NCI-H2196 treated with DMSO at 0.1 percent for 48 hours (cell line): ENCODE data around the gene FAM227B.
"Not testable (repeated sequence)": the region's sequence is repeated elsewhere in the genome, so short reads cannot be mapped to it uniquely, and the experiment has no call there.

Experiments
- DNase-seq: peaks from one replicate; lab custom pipeline; 2025; ENCODE audit not compliant: unreplicated experiment; lab: John Stamatoyannopoulos, UW

Gene FAM227B

DNA sequence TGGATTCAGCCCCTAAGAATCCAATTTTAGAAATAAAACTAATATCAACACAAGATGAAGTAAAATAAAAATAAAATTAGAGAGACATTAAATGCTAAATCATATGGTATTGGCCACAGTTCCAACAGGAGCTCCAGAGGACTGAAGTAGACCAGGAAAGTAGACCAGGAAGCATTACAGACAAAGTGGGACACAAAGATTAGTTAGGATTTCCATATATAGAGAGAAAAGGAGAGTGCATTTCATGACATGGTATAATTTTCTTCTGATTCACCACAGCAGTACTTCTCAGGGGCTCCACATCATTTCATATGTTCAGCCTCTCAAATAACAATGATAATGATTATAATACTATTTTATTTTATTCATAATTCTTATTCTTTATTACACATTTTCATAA, 179.3 kb downstream of the FAM227B start:
- no peak for DNase-seq

DNA sequence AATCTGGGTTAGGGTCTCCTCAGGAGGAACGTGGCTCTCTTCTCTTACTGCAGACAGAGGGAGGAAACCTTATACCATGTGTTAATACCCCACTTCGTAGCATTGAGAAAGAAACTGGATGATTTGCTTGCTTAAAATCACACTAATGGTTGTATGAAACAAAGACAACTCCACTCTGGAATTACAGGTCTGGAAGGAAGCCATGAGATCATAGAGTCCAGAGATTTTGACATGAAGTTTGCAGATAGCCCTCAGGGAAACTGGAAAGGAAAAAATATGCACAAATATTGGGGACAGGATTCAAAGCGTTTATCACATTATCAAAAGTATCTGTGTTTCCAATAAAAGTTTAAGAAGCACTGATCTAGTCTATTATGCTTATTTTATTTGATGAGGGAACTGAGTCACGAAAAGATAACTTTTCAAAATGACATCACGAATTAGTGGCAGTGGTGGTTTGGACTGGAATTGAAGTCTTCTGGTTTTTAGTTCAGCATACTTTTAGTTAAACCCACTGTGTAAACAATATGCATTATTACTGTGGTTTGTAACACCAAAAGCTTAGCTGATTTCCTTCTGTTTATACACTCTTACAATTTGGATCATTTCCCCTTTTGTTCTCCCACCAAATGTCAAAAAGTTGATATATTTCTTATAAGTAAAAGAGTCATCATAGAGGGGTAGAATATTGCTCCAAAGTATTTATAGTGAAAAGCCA, 180.8 kb downstream of the FAM227B start:
- DNase-seq, result no peak

DNA sequence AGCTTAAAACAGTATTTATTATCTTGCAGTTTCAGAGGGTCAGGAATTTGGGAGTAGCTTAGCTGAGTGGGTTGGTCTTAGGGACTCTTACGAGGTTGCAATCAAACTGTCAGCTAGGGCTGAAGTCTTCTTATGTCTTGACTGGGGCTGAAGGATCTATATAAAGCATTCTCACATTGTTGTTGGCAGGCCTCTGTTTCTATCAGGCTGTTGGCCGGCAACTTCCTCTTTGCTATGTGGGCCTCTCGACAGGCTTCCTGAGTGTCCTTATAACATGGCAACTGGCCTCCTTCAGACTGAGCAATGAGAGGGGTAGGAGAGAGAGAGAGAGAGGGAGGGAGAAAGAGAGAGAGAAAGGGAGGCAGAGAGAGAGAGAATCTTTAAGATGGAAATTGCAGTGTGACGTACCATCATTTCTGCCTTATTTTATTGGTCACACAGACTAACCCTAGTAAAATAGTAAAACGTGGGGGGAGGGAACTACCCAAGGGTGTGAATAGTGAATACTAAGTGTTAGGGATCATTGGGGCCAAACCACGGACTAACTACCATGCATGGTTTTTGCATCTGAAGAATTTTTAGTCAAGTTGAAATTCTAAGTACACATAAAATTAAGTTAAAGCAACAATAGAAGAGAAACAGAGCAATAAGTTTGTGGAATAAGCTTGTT, 181.5 kb downstream of the FAM227B start:
- no peak for DNase-seq

DNA sequence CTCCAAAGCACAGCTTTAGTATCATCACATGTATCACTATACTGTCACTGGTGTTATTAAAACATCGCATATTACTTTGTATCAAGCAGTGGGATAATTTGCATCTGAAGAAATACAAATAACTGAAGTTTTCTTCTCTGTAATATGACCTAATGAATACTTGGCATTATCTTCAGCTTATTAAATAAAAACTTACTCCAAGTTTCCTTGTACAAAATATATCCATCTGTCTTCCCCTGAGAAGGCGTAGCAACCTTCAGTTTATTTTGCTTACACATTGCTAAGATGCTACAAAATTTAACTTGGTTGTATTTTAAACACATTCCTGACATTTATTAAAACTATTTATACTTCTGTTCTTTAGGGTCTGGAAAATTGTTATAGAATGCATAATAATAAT, 183.9 kb downstream of the FAM227B start:
- no peak for DNase-seq

DNA sequence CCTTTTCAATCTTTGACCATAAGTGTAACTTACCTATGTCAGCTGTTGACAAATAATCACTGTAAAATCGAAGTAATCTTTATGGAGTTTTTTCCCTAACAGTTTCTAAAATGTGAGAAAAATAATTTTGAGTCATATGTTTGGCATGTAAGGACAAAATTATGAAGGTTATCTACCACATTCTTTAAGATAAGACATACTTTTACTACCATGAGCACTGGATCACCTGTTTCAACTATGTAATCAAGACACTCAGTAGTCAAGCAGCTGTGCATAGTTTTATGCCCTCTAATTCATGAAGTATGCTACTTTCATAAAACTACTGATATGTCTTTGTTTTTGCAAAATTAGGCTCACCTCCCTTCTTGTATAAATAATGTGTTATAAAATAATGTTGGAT, 185.4 kb downstream of the FAM227B start:
- DNase-seq, result no peak

DNA sequence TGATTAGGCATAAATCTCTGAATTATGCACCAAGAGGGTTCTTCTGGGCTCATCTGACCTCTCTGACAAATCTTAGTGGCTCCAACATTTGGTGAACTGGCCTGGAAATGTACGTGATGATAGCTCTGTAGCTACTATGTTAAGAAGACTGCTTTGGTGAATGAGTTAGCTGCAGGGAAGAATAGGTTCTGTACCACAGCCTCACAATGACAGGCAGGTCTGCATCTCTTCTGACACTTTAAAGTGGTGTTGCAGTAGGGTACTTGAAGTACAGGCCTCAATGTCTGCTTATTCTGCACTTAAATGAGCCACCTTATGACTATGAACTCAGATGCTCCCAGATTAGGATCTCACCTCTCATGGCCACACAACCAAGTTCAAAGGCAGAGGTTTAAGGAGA, 190.6 kb downstream of the FAM227B start:
- no peak for DNase-seq

DNA sequence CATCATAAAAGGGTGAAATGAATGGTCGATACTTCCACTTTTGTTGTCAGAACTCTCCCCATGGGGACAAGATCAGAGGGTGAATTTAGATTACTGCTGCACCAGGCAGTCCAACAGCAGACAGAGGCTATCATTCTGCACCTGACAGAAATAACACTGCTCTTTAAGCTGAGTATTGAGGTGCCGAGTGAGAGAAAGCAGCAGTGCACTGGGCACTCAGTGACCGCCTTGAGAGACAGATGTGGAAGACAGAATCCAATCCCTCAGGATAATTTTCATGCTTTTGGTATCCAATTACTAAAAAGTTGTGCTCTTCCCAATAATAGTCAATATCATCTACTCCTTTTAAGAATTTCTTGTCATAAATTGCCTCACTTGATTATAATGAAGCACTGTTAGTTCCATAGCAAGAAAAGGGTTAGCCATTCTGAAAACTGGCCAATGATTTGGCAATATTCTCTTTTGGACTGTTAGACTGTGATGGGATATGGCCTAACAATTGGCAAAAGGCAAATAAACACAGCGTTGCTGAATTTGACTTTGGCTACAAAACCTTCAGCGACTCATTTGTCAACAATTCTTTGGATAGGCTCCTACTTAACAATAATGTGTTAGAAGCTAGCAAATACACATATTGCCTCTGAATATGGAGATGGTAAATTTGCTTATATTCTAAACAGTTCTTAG, 192.1 kb downstream of the FAM227B start:
- DNase-seq, result no peak

DNA sequence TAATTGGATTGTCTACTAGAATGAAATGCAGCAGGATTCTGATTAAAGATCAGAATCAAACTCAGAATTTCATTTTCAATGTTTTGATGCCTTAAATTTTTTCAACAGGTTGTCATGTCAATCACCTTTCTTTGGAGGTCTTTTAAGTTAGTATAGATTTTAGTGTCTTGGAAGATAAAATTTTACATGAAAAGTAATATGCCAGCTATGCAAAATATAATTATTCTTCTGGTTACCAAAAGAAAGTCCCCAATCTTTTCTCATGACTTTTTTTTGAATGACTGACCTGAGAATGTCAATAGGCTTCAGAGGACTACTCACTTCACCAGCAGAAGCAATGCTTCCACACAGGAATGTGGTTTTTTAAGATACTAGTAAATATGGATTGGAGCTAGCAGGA, 193.2 kb downstream of the FAM227B start:
- DNase-seq, result no peak

DNA sequence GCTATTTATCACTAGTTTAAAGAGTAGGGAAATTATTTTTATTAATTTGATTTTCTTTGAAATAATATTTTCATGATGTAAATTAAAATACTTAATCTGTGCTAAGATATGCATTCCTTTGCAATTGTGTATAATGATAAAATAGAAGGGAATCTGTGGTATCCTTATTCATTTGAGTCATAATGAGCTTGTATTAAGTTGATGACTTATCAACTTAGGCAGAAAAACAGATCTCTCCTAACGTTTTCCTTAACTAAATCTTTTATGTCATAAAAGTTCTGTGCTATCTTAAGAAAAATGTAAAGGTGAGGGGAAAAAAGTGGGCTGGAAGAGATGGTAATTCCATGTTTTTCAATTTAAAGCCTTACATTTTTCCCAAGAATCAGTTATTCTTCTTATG, 195.7 kb downstream of the FAM227B start:
- DNase-seq, result no peak

DNA sequence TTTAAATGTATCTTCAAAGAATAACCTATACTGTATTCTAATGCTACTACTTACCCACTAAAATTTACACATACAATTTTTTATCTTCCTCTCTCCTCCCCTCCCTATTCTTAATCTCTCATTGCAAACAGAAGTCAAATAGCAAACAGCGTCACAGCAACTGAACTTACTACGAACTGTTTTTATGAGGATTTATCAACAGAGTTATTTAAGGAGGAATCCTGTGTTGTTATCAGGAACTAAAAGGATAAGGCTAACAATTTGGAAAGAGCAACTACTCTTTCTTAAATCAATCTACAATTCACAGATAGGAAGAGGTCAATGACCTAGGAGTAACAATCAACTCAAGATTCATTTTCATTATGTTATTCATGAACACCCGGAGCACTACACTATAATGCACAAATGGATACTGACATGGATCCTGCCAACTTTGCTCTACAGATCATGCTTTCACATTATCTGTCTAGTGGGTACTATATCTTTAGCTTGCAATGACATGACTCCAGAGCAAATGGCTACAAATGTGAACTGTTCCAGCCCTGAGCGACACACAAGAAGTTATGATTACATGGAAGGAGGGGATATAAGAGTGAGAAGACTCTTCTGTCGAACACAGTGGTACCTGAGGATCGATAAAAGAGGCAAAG, 196.6 kb downstream of the FAM227B start:
- no peak for DNase-seq

DNA sequence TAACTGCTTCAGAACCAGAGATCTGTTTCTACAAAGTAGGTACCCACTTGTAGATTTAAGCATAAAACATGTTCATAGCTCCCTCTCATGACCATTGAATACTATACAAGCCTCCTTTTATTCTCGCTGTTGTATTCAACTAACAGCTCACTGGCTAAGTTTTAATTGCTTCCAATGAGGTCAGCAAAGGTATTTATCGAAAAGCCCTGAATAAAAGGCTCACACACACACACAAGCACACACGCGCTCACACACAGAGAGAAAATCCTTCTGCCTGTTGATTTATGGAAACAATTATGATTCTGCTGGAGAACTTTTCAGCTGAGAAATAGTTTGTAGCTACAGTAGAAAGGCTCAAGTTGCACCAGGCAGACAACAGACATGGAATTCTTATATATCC, 197.6 kb downstream of the FAM227B start, which contains the start of gene FGF7:
Gene FGF7, plus strand, starts transcription at position 222 of the 400 bp plus-strand sequence. CDS start 1,056 bp downstream, outside the sequence.
- no peak for DNase-seq

DNA sequence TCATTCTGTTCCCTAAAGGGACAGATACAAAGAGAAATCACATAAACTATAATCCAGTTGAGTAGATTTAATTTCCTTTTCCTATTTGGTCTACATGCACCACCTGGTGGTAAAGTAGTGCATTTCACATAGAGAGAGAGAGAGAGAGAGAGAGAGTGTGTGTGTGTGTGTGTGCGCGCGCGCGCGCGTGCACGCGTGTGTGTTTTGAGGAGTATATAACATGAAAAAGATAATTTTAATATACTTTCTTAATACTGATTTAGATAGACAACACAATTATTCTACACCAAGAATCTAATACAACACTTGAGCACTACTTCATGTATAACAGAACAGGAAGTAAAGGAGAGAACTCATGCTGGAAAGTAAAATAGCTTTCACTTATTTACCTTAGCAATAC, 198.6 kb downstream of the FAM227B start:
- no peak for DNase-seq

DNA sequence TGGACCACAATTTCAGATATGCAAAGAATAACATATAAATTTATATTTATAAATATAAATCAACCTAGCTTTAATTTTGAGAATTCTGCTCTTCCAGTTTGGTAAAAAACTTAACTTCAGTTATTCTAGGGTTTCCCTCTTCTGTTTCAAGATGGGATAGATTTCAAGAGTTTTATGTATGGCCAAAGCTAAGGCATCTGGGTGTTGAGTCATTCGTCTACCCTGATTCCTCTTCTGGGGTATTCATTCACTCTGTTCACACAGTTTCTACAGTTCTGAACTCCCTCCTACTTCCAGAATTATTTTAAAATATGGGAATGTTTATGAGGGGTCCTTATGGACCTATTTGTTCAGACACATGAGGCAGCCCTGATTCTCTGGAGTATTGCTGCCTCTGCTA, 201.8 kb downstream of the FAM227B start:
- DNase-seq, result no peak

DNA sequence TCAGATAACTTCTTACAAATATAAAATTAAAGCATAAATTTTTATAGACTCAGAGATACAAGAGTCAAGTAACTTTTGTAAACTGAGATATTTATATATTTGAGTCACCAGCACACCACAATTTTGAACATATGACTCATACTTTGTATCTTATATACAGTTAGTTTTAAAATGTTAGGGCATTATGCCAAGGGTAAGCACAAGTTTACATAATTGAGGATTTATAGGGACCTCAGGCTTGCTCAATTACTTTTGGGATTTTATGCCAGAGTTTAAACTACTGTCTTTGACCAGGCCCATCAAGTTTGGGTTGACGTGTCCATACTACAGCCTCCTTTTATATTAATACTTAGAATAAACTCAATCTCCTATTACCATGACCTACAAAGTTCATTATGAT, 205.0 kb downstream of the FAM227B start:
- DNase-seq, result no peak

DNA sequence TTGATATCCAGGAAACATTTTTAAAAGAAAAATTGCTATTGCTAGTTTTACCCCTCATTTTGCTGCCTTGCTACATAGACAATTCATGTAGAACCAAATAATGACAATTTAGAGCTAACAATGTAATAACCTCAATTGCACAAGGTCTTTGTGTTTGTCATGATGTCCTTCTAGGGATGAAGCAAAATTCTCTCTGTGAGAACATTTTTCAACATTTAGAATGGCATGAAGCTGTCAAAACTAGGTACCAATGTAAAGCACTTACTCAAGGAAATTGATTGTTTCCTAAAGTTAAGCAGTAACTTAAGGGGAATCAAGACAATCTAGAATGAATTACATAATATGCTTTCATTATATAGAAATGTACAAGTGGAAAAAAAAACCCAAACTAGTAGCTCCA, 205.5 kb downstream of the FAM227B start:
- no peak for DNase-seq

DNA sequence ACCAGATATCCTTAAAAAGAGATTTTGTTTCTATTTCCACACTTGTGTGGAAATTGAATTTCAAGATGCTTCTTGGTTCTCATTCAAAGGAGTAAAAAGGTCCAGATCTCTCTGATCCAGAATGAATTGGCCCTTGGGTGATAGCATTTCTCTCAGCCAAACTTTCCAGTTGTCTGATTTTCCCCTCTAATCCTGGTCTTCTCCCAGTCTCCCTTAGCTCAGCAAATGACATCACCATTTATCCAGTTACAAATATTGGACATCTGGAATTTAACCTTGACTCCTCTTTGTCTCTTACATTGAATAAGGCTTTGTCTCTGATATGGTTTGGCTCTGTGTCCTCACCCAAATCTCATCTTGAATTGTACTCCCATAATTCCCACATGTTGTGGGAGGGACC, 207.8 kb downstream of the FAM227B start:
- DNase-seq, result no peak

DNA sequence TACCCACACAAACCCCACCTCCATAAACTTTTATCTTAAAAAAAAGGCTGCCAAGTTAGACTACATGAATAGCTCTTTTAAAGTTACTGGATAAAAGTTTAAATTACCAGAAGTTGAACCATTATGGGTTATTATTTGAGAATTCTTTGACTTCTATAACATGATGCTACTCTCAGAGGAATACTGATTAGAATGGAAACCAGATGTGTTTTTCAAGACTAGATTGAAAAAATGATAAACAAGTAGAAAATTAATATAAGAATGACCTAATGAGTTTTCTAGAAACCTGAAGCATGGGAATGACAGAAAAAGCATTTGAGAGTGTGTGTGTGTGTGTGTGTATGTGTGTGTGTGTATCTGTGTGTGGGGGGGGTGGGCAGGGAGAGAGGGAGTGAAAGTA, 210.0 kb downstream of the FAM227B start:
- no peak for DNase-seq

DNA sequence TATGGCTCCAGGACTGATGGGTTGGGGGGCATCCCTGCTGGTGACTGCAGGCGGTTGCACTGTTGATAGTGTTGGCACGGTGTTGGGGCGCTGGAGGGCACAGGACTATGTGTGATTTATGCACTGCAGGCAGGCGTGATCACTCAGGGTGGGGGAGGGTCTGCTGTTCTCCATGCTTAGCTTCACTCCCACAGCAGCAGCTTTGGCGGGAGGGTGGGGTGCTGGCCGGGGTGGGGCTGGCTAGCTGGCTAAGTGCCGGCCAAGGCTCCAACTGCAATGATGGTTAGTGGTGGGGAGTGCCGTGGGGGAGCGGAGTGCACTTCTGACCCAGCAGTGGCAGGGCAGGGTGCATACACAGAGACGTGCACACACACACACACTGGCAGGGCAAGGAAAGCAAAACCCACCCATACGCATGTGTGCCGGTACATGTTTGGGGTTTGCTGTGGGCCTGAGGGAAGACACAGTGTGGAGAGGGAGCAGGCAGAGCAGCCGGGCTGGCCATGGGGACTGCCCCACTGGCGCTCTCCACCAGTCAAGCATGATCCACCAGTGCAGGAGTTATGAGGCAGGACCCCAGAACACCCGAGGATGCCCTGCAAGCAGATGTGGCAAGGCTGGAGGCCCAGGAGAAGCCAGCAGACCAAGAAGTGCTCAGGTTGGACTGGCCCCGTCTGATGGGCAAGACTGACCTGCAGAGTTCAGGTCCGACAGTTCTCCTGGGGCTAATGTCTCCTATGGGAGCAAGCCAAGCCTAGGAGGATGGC, 214.1 kb downstream of the FAM227B start:
- no peak for DNase-seq

DNA sequence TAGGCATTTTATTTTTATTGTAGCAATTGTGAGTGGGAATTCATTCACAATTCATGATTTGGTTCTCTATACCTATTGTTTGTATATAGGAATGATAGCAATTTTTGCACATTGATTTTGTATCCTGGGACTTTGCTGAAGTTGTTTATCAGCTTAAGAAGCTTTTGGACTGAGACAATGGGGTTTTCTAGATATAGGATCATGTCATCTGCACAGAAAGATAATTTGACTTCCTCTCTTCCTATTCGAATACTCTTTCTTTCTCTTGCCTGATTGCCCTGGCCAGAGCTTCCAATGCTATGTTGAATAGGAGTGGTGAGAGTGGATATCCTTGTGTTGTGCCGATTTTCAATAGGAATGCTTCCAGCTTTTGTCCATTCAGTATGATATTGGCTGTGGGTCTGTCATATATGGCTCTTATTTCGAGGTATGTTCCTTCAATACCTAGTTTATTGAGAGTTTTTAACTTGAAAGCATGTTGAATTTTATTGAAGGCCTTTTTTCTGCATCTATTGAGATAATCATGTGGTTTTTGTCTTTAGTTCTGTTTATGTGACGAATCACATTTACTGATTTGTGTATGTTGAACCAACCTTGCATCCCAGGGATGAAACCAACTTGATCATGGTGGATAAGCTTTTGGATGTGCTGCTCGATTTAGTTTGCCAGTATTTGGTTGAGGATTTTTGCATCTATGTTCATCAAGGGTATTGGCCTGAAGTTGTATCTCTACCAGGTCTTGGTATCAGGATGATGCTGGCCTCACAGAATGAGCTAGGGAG, 217.9 kb downstream of the FAM227B start:
- not testable (repeated sequence) for DNase-seq

DNA sequence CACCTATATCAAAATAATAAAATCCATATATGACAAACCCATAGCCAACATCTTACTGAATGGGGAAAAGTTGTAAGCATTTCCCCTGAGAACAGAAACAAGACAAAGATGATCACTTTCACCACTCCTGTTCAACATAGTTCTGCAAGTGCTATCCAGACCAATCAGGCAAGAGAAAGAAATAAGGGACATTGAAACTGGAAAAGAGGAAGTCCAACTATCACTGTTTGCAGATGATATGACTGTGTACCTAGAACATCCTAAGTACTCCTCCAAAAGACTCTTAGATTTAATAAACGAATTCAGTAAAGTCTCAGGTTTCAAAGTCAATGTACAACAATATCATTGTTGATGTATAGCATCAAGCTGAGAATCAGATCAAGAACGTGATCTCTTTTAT, 233.1 kb downstream of the FAM227B start:
- no peak for DNase-seq
